ENCODE data around the gene POT1. TPM values are rescaled to one million over a fixed set of nuclear protein-coding genes. Genes with fewer than 3 reads are reported as not detected.

POT1 gene
- total and polyA plus RNA-seq, 2 of the 13 experiments (the other 11 are each of a cell fraction or from before 2014, with no cell fraction given), result 21.7 to 23.4 TPM

GRCh38 chr7:124929467-124930172 lies at the start of gene POT1 (continued):
- TF ChIP-seq MXD3 (CRISPR knock-in tag; IDR thresholded peaks at IDR 0.05), result peak; percentile 53; the same call in 1 of the 2 replicates
- peak; percentile 68 for TF ChIP-seq CEBPG (CRISPR knock-in tag; IDR thresholded peaks at IDR 0.05)
- peak; percentile 98 for TF ChIP-seq TFDP1 (CRISPR knock-in tag; IDR thresholded peaks at IDR 0.05; ENCODE audit: borderline replicate concordance)
- no peak for TF ChIP-seq NCOA5 (CRISPR knock-in tag; IDR thresholded peaks at IDR 0.05)
- TF ChIP-seq ZNF296 (CRISPR knock-in tag; conservative IDR thresholded peaks at IDR 0.05), result no peak
- TF ChIP-seq MIXL1 (CRISPR knock-in tag; IDR thresholded peaks at IDR 0.05), result no peak
- no peak for TF ChIP-seq ZNF749 (CRISPR knock-in tag; IDR thresholded peaks at IDR 0.05; ENCODE audit: borderline replicate concordance)
- no peak for TF ChIP-seq TCF12 (IDR thresholded peaks at IDR 0.05)
- TF ChIP-seq TCF12 (CRISPR knock-in tag; IDR thresholded peaks at IDR 0.05), result no peak
- no peak; the same call in 1 of the 2 replicates for TF ChIP-seq ZNF558 (CRISPR knock-in tag; IDR thresholded peaks at IDR 0.05; ENCODE audit: borderline replicate concordance)
- no peak; the same call in 1 of the 2 replicates for TF ChIP-seq MIER3 (CRISPR knock-in tag; IDR thresholded peaks at IDR 0.05; ENCODE audit: borderline replicate concordance)
- TF ChIP-seq MTA3 (CRISPR knock-in tag; IDR thresholded peaks at IDR 0.05), result no peak
- TF ChIP-seq ZNF333 (CRISPR knock-in tag; IDR thresholded peaks at IDR 0.05; ENCODE audit: borderline replicate concordance), result no peak
- no peak for TF ChIP-seq RARA (CRISPR knock-in tag; IDR thresholded peaks at IDR 0.05)
- TF ChIP-seq KDM3A (CRISPR knock-in tag; IDR thresholded peaks at IDR 0.05; ENCODE audit: low read depth), result no peak
- no peak; the same call in 1 of the 2 replicates for TF ChIP-seq TFE3 (CRISPR knock-in tag; IDR thresholded peaks at IDR 0.05)
- TF ChIP-seq BRD4 (CRISPR knock-in tag; IDR thresholded peaks at IDR 0.05), result no peak; the same call in 1 of the 2 replicates
- TF ChIP-seq HOXA3 (CRISPR knock-in tag; IDR thresholded peaks at IDR 0.05), result peak; percentile 100
- TF ChIP-seq RFX5 (IDR thresholded peaks at IDR 0.05; ENCODE audit: low read depth, low read length), result peak; percentile 72
- TF ChIP-seq HHEX (CRISPR knock-in tag; IDR thresholded peaks at IDR 0.05), result no peak
- TF ChIP-seq WIZ (CRISPR knock-in tag; IDR thresholded peaks at IDR 0.05), result 0 out of 2 replicates have a peak, but pooled peaks have one; percentile 72
- TF ChIP-seq ZNF225 (CRISPR knock-in tag; IDR thresholded peaks at IDR 0.05), result no peak
- no peak for TF ChIP-seq ZFP41 (CRISPR knock-in tag; IDR thresholded peaks at IDR 0.05; ENCODE audit: borderline replicate concordance)
- no peak for TF ChIP-seq GATA4 (IDR thresholded peaks at IDR 0.05; ENCODE audit: borderline replicate concordance, low read depth)
- TF ChIP-seq TRIM24 (CRISPR knock-in tag; IDR thresholded peaks at IDR 0.05), result no peak
- TF ChIP-seq ZNF205 (CRISPR knock-in tag; IDR thresholded peaks at IDR 0.05), result peak; percentile 20; the same call in 1 of the 2 replicates
- no peak for TF ChIP-seq TRIM22 (IDR thresholded peaks at IDR 0.05)
- no peak for TF ChIP-seq RBAK (CRISPR knock-in tag; IDR thresholded peaks at IDR 0.05)
- 0 out of 2 replicates have a peak, but pooled peaks have one; percentile 71 for TF ChIP-seq ZNF784 (CRISPR knock-in tag; IDR thresholded peaks at IDR 0.05; ENCODE audit: borderline replicate concordance)

Measured in HepG2 (cell line).